K562 (cell line): Measurements from ENCODE around the gene CRHR2.

ENCODE experiments used
- EP300 ChIP-seq: IDR thresholded peaks from 2 replicates; pipeline ENCODE4 v1.6.1; 2012; ENCODE audit warnings: low read length, improper control_type of control experiment
- RAD51 ChIP-seq: fragments of 450-650 bp; IDR thresholded peaks from 2 replicates; pipeline ENCODE4 v1.7.1; 2016; ENCODE audit warnings: low read depth, mild to moderate bottlenecking, borderline replicate concordance
- RBM15 ChIP-seq: fragments of 200-400 bp; formaldehyde crosslinking; IDR thresholded peaks from 2 replicates; pipeline ENCODE4 v1.6.1; 2018; ENCODE audit warnings: mild to moderate bottlenecking, low read length, moderate library complexity; ENCODE audit not compliant: insufficient read depth
- RBM22 ChIP-seq: fragments of 200-400 bp; formaldehyde crosslinking; IDR thresholded peaks from 2 replicates; pipeline ENCODE4 v1.6.1; 2018; ENCODE audit warnings: low read length, low read depth; ENCODE audit not compliant: poor library complexity, severe bottlenecking
- RFX5 ChIP-seq: IDR thresholded peaks from 2 replicates; pipeline ENCODE4 v1.6.1; 2011; ENCODE audit warnings: low read depth, mild to moderate bottlenecking, improper control_type of control experiment, low read length
- SMC3 ChIP-seq: conservative IDR thresholded peaks from 2 replicates; pipeline ENCODE4 v1.6.1; 2011; ENCODE audit warnings: low read depth, low read length, improper control_type of control experiment; ENCODE audit not compliant: insufficient read depth
- SP1 ChIP-seq: sonication (generic); formaldehyde crosslinking; IDR thresholded peaks from 2 replicates; pipeline ENCODE4 v1.8.1; 2022; ENCODE audit warnings: mild to moderate bottlenecking, missing genetic modification reagents
- SRF ChIP-seq, 2 experiments: fragments of 250-450, 450-650 bp in 1 of 2; sonication (Bioruptor Pico) in 1 of 2; sonication (generic) in 1 of 2; formaldehyde crosslinking; IDR thresholded peaks; 2 replicates each; pipeline versions ENCODE4 v1.5.0 to v1.5.1; 2020 to 2022; ENCODE audit warnings: mild to moderate bottlenecking in 1 of 2, missing genetic modification reagents in 1 of 2
- TEAD2 ChIP-seq: fragments of 450-650 bp; IDR thresholded peaks from 2 replicates; pipeline ENCODE4 v1.6.1; 2016; ENCODE audit warnings: missing genetic modification characterization, control low read depth, missing compliant biosample characterization
- ZFP30 ChIP-seq: fragments of 250-450 bp; sonication (Bioruptor Pico); IDR thresholded peaks from 2 replicates; pipeline ENCODE4 v1.8.0; 2022; ENCODE audit warnings: moderate library complexity, mild to moderate bottlenecking, inconsistent platforms, borderline replicate concordance
- TF ChIP-seq, protein P1 (sequence below), 2 experiments: fragments of 450-650 bp in 1 of 2; sonication (generic) in 1 of 2; formaldehyde crosslinking in 1 of 2; IDR thresholded peaks; 2 replicates each; pipeline versions ENCODE4 v1.7.1 to v1.9.0; 2016 to 2022; ENCODE audit warnings: inconsistent platforms in 1 of 2, mild to moderate bottlenecking in 1 of 2, missing genetic modification reagents in 1 of 2
- TF ChIP-seq, protein P2 (sequence below): fragments of 450-650 bp; IDR thresholded peaks from 2 replicates; pipeline ENCODE4 v1.6.1; 2016; ENCODE audit warnings: borderline replicate concordance
- TF ChIP-seq, protein P3 (sequence below), 3 experiments: IDR thresholded peaks in 2 of 3; conservative IDR thresholded peaks in 1 of 3; 2 replicates each; pipeline ENCODE4 v1.5.1; 2011 to 2012; ENCODE audit warnings: low read length in 3 of 3, mild to moderate bottlenecking in 3 of 3, control low read depth in 2 of 3, improper control_type of control experiment in 1 of 3, inconsistent platforms in 1 of 3, low read depth in 1 of 3, mixed read lengths in 1 of 3, moderate library complexity in 1 of 3; ENCODE audit not compliant: insufficient read depth in 2 of 3

DNA sequence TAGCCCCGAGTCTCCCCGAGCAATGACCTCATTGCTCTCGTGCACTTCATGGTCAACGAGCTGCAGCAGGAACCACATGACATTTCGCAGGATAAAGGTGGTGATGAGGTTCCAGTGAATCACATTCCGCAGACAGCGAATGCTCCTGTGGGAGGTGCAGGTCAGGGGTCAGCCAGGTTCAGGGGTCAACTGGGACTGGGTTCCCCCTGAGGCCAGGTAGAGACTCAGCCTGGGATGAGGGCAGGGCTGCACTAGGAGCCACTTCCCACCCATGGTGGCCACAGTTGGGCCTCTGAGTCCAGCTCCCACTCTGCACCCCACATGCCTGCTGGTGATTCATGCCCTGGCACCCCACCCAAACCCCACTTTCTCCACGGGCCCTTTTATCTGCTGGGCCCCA is 17.2 kb downstream of the CRHR2 start:
- TF ChIP-seq, protein P1, sequence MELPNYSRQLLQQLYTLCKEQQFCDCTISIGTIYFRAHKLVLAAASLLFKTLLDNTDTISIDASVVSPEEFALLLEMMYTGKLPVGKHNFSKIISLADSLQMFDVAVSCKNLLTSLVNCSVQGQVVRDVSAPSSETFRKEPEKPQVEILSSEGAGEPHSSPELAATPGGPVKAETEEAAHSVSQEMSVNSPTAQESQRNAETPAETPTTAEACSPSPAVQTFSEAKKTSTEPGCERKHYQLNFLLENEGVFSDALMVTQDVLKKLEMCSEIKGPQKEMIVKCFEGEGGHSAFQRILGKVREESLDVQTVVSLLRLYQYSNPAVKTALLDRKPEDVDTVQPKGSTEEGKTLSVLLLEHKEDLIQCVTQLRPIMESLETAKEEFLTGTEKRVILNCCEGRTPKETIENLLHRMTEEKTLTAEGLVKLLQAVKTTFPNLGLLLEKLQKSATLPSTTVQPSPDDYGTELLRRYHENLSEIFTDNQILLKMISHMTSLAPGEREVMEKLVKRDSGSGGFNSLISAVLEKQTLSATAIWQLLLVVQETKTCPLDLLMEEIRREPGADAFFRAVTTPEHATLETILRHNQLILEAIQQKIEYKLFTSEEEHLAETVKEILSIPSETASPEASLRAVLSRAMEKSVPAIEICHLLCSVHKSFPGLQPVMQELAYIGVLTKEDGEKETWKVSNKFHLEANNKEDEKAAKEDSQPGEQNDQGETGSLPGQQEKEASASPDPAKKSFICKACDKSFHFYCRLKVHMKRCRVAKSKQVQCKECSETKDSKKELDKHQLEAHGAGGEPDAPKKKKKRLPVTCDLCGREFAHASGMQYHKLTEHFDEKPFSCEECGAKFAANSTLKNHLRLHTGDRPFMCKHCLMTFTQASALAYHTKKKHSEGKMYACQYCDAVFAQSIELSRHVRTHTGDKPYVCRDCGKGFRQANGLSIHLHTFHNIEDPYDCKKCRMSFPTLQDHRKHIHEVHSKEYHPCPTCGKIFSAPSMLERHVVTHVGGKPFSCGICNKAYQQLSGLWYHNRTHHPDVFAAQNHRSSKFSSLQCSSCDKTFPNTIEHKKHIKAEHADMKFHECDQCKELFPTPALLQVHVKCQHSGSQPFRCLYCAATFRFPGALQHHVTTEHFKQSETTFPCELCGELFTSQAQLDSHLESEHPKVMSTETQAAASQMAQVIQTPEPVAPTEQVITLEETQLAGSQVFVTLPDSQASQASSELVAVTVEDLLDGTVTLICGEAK (IDR thresholded peaks at IDR 0.05): no peak
- TF ChIP-seq, protein P1 (CRISPR knock-in tag; IDR thresholded peaks at IDR 0.05): no peak
- TF ChIP-seq ZFP30 (CRISPR knock-in tag) (no peak), EP300 (no peak), RAD51 (no peak), RBM22 (no peak), SP1 (CRISPR knock-in tag) (no peak), RFX5 (no peak), SRF (CRISPR knock-in tag; IDR thresholded peaks at IDR 0.05) (no peak), SMC3 (no peak), RBM15 (no peak), TEAD2 (no peak)
- TF ChIP-seq, protein P2, sequence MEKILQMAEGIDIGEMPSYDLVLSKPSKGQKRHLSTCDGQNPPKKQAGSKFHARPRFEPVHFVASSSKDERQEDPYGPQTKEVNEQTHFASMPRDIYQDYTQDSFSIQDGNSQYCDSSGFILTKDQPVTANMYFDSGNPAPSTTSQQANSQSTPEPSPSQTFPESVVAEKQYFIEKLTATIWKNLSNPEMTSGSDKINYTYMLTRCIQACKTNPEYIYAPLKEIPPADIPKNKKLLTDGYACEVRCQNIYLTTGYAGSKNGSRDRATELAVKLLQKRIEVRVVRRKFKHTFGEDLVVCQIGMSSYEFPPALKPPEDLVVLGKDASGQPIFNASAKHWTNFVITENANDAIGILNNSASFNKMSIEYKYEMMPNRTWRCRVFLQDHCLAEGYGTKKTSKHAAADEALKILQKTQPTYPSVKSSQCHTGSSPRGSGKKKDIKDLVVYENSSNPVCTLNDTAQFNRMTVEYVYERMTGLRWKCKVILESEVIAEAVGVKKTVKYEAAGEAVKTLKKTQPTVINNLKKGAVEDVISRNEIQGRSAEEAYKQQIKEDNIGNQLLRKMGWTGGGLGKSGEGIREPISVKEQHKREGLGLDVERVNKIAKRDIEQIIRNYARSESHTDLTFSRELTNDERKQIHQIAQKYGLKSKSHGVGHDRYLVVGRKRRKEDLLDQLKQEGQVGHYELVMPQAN: no peak
- TF ChIP-seq, protein P3, sequence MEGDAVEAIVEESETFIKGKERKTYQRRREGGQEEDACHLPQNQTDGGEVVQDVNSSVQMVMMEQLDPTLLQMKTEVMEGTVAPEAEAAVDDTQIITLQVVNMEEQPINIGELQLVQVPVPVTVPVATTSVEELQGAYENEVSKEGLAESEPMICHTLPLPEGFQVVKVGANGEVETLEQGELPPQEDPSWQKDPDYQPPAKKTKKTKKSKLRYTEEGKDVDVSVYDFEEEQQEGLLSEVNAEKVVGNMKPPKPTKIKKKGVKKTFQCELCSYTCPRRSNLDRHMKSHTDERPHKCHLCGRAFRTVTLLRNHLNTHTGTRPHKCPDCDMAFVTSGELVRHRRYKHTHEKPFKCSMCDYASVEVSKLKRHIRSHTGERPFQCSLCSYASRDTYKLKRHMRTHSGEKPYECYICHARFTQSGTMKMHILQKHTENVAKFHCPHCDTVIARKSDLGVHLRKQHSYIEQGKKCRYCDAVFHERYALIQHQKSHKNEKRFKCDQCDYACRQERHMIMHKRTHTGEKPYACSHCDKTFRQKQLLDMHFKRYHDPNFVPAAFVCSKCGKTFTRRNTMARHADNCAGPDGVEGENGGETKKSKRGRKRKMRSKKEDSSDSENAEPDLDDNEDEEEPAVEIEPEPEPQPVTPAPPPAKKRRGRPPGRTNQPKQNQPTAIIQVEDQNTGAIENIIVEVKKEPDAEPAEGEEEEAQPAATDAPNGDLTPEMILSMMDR (IDR thresholded peaks at IDR 0.05 in 2 of 3, conservative IDR thresholded peaks at IDR 0.05 in 1 of 3; ENCODE audit: insufficient read depth in 2 of 3, low read depth in 1 of 3, low read length in 3 of 3): no peak
